ENCODE measurements around the gene PAQR4.
"Not testable (repeated sequence)": the region's sequence is repeated elsewhere in the genome, so short reads cannot be mapped to it uniquely, and the experiment has no call there.

The PAQR4 gene

GRCh38 chr16:2938206-2938605 lies 30.9 kb upstream of the PAQR4 start:
- H3K56ac ChIP-seq (ENCODE audit: low read length): no peak overlapping the region
- H2BK120ac ChIP-seq (ENCODE audit: low read depth, low read length): no peak overlapping the region
- H3K4ac ChIP-seq (ENCODE audit: low read depth, low read length): no peak overlapping the region
- no peaks in the 10 kb centered on the region for H3K4me1 ChIP-seq (ENCODE audit: control insufficient read depth, low read depth, low read length)
- no peaks in the 10 kb centered on the region for H3K79me1 ChIP-seq (ENCODE audit: low read length)
- DNase-seq: no peak
- no peak overlapping the region for H4K8ac ChIP-seq (ENCODE audit: low read depth, low read length)
- no peak overlapping the region for H3K27ac ChIP-seq (ENCODE audit: low read depth, low read length)
- WGBS (ENCODE audit: extremely low coverage, insufficient coverage, low lambda C conversion rate): no CpG with 5 or more reads among the region's 12 CpGs
- no peaks in the 10 kb centered on the region for H3K27me3 ChIP-seq (ENCODE audit: insufficient read depth, low read length, poor library complexity)
- H3K4me2 ChIP-seq (ENCODE audit: low read length): no peak overlapping the region
- H4K5ac ChIP-seq (ENCODE audit: low read length): no peak overlapping the region
- H3K23ac ChIP-seq (ENCODE audit: low read length): no peak overlapping the region
- no peak overlapping the region for H3K4me3 ChIP-seq (ENCODE audit: low read length)
- H3K79me2 ChIP-seq (ENCODE audit: control insufficient read depth, insufficient read depth, low read length): no peaks in the 10 kb centered on the region
- H3K36me3 ChIP-seq (ENCODE audit: control insufficient read depth, insufficient read depth, low read length): no peaks in the 10 kb centered on the region
- H2BK5ac ChIP-seq (ENCODE audit: low read length): no peak overlapping the region
- H2AK5ac ChIP-seq (ENCODE audit: low read length): no peak overlapping the region
- H2BK15ac ChIP-seq (replicated peaks; ENCODE audit: low read depth): no peak overlapping the region
- H3K9ac ChIP-seq (ENCODE audit: low read length): no peak overlapping the region
- no peak overlapping the region for H3K18ac ChIP-seq (ENCODE audit: low read length)

GRCh38 chr16:2939968-2940367 lies 29.2 kb upstream of the PAQR4 start:
- Histone ChIP-seq H3K79me1 (ENCODE audit: low read length) (no peaks in the 10 kb centered on the region), H3K56ac (ENCODE audit: low read length) (no peak overlapping the region)
- no CpG with 5 or more reads among the region's 2 CpGs for WGBS (ENCODE audit: extremely low coverage, insufficient coverage, low lambda C conversion rate)

GRCh38 chr16:2942045-2942444 lies 27.1 kb upstream of the PAQR4 start:
- Histone ChIP-seq H2BK5ac (ENCODE audit: low read length) (no peak overlapping the region), H3K56ac (ENCODE audit: low read length) (no peak overlapping the region), H3K4me2 (ENCODE audit: low read length) (no peak overlapping the region), H2AK5ac (ENCODE audit: low read length) (no peak overlapping the region), H3K4me3 (ENCODE audit: low read length) (no peak overlapping the region), H2BK120ac (ENCODE audit: low read depth, low read length) (no peak overlapping the region), H3K79me2 (ENCODE audit: control insufficient read depth, insufficient read depth, low read length) (no peaks in the 10 kb centered on the region), H4K8ac (ENCODE audit: low read depth, low read length) (no peak overlapping the region), H2BK15ac (replicated peaks; ENCODE audit: low read depth) (no peak overlapping the region), H3K4ac (ENCODE audit: low read depth, low read length) (no peak overlapping the region), H3K23ac (ENCODE audit: low read length) (no peak overlapping the region), H3K79me1 (ENCODE audit: low read length) (no peaks in the 10 kb centered on the region), H3K4me1 (ENCODE audit: control insufficient read depth, low read depth, low read length) (no peaks in the 10 kb centered on the region), H3K18ac (ENCODE audit: low read length) (no peak overlapping the region), H3K9ac (ENCODE audit: low read length) (no peak overlapping the region), H3K36me3 (ENCODE audit: control insufficient read depth, insufficient read depth, low read length) (no peaks in the 10 kb centered on the region), H3K27me3 (ENCODE audit: insufficient read depth, low read length, poor library complexity) (no peaks in the 10 kb centered on the region), H3K27ac (ENCODE audit: low read depth, low read length) (no peak overlapping the region), H4K5ac (ENCODE audit: low read length) (no peak overlapping the region)
- no CpG with 5 or more reads among the region's 4 CpGs for WGBS (ENCODE audit: extremely low coverage, insufficient coverage, low lambda C conversion rate)
- DNase-seq: no peak

More at GRCh38 chr16:2939968-2940367, 29.2 kb upstream of the PAQR4 start:
- Histone ChIP-seq H2BK5ac (ENCODE audit: low read length) (no peak overlapping the region), H3K36me3 (ENCODE audit: control insufficient read depth, insufficient read depth, low read length) (no peaks in the 10 kb centered on the region), H3K79me2 (ENCODE audit: control insufficient read depth, insufficient read depth, low read length) (no peaks in the 10 kb centered on the region), H2AK5ac (ENCODE audit: low read length) (no peak overlapping the region), H4K5ac (ENCODE audit: low read length) (no peak overlapping the region), H3K9ac (ENCODE audit: low read length) (no peak overlapping the region), H2BK15ac (replicated peaks; ENCODE audit: low read depth) (no peak overlapping the region), H3K27ac (ENCODE audit: low read depth, low read length) (no peak overlapping the region), H3K4ac (ENCODE audit: low read depth, low read length) (no peak overlapping the region), H3K4me1 (ENCODE audit: control insufficient read depth, low read depth, low read length) (no peaks in the 10 kb centered on the region), H3K4me2 (ENCODE audit: low read length) (no peak overlapping the region), H3K27me3 (ENCODE audit: insufficient read depth, low read length, poor library complexity) (no peaks in the 10 kb centered on the region), H3K18ac (ENCODE audit: low read length) (no peak overlapping the region), H4K8ac (ENCODE audit: low read depth, low read length) (no peak overlapping the region), H3K4me3 (ENCODE audit: low read length) (no peak overlapping the region), H2BK120ac (ENCODE audit: low read depth, low read length) (no peak overlapping the region), H3K23ac (ENCODE audit: low read length) (no peak overlapping the region)
- no peak for DNase-seq

GRCh38 chr16:2943716-2944115 lies 25.4 kb upstream of the PAQR4 start:
- H4K5ac ChIP-seq (ENCODE audit: low read length); H3K36me3 ChIP-seq (ENCODE audit: control insufficient read depth, insufficient read depth, low read length): not testable (repeated sequence)

GRCh38 chr16:2946649-2947048 lies 22.5 kb upstream of the PAQR4 start:
- H3K4ac ChIP-seq (ENCODE audit: low read depth, low read length): no peak overlapping the region
- no peak overlapping the region for H3K9ac ChIP-seq (ENCODE audit: low read length)
- H2AK5ac ChIP-seq (ENCODE audit: low read length): no peak overlapping the region
- H3K23ac ChIP-seq (ENCODE audit: low read length): no peak overlapping the region
- H2BK15ac ChIP-seq (replicated peaks; ENCODE audit: low read depth): no peak overlapping the region
- WGBS (ENCODE audit: extremely low coverage, insufficient coverage, low lambda C conversion rate): no CpG with 5 or more reads among the region's 4 CpGs
- no peak overlapping the region for H2BK120ac ChIP-seq (ENCODE audit: low read depth, low read length)
- H4K5ac ChIP-seq (ENCODE audit: low read length): no peak overlapping the region
- no peak overlapping the region for H4K8ac ChIP-seq (ENCODE audit: low read depth, low read length)
- no peak overlapping the region for H3K4me3 ChIP-seq (ENCODE audit: low read length)
- H2BK5ac ChIP-seq (ENCODE audit: low read length): no peak overlapping the region
- no peaks in the 10 kb centered on the region for H3K4me1 ChIP-seq (ENCODE audit: control insufficient read depth, low read depth, low read length)
- no peak overlapping the region for H3K56ac ChIP-seq (ENCODE audit: low read length)
- DNase-seq: no peak
- H3K18ac ChIP-seq (ENCODE audit: low read length): no peak overlapping the region
- no peaks in the 10 kb centered on the region for H3K79me1 ChIP-seq (ENCODE audit: low read length)
- H3K27ac ChIP-seq (ENCODE audit: low read depth, low read length): no peak overlapping the region
- no peaks in the 10 kb centered on the region for H3K36me3 ChIP-seq (ENCODE audit: control insufficient read depth, insufficient read depth, low read length)
- no peaks in the 10 kb centered on the region for H3K27me3 ChIP-seq (ENCODE audit: insufficient read depth, low read length, poor library complexity)
- no peaks in the 10 kb centered on the region for H3K79me2 ChIP-seq (ENCODE audit: control insufficient read depth, insufficient read depth, low read length)
- no peak overlapping the region for H3K4me2 ChIP-seq (ENCODE audit: low read length)

More at GRCh38 chr16:2943716-2944115, 25.4 kb upstream of the PAQR4 start:
- WGBS (ENCODE audit: extremely low coverage, insufficient coverage, low lambda C conversion rate): no CpG with 5 or more reads among the region's 12 CpGs
- H2BK120ac ChIP-seq (ENCODE audit: low read depth, low read length); H3K27ac ChIP-seq (ENCODE audit: low read depth, low read length); H3K79me1 ChIP-seq (ENCODE audit: low read length); H3K18ac ChIP-seq (ENCODE audit: low read length); H4K8ac ChIP-seq (ENCODE audit: low read depth, low read length); H2BK15ac ChIP-seq (replicated peaks; ENCODE audit: low read depth); H3K79me2 ChIP-seq (ENCODE audit: control insufficient read depth, insufficient read depth, low read length); H3K56ac ChIP-seq (ENCODE audit: low read length); DNase-seq; H2BK5ac ChIP-seq (ENCODE audit: low read length); H3K9ac ChIP-seq (ENCODE audit: low read length); H3K4me2 ChIP-seq (ENCODE audit: low read length); H3K4me1 ChIP-seq (ENCODE audit: control insufficient read depth, low read depth, low read length); H3K27me3 ChIP-seq (ENCODE audit: insufficient read depth, low read length, poor library complexity); H3K4ac ChIP-seq (ENCODE audit: low read depth, low read length); H3K23ac ChIP-seq (ENCODE audit: low read length); H2AK5ac ChIP-seq (ENCODE audit: low read length); H3K4me3 ChIP-seq (ENCODE audit: low read length): not testable (repeated sequence)

Measured in mesendoderm (in vitro differentiated cells).